K562 (cell line): Measurements from ENCODE around the gene MAP3K20. TPM values are rescaled to one million over a fixed set of nuclear protein-coding genes. Genes with fewer than 3 reads are reported as not detected.

Source experiments
- ATF2 ChIP-seq: sonication (generic); formaldehyde crosslinking; IDR thresholded peaks from 2 replicates; pipeline ENCODE4 v1.8.1; 2022; ENCODE audit warnings: missing genetic modification reagents
- CHD4 ChIP-seq: fragments of 200-600 bp; sonication (generic); IDR thresholded peaks from 3 replicates; pipeline ENCODE4 v1.6.1; 2012; ENCODE audit warnings: low read depth, mild to moderate bottlenecking, mixed read lengths, low read length, inconsistent platforms; ENCODE audit not compliant: insufficient read depth, insufficient replicate concordance, poor library complexity, severe bottlenecking
- GABPB2 ChIP-seq: fragments of 250-450 bp; sonication (Bioruptor Pico); conservative IDR thresholded peaks from 2 replicates; pipeline ENCODE4 v1.5.1; 2021; ENCODE audit warnings: mild to moderate bottlenecking
- HDAC1 ChIP-seq, 2 experiments: fragments of 450-650 bp; IDR thresholded peaks; 2 replicates each; pipeline ENCODE4 v1.6.1; 2016 to 2017; ENCODE audit warnings: inconsistent platforms in 1 of 2, mild to moderate bottlenecking in 1 of 2, moderate library complexity in 1 of 2
- LARP7 ChIP-seq: fragments of 450-650 bp; IDR thresholded peaks from 2 replicates; pipeline ENCODE4 v1.6.1; 2016
- MCM5 ChIP-seq: fragments of 450-650 bp; IDR thresholded peaks from 2 replicates; pipeline ENCODE4 v1.6.1; 2016; ENCODE audit warnings: low read depth
- NFE2L1 ChIP-seq: fragments of 450-650 bp; IDR thresholded peaks from 2 replicates; pipeline ENCODE4 v1.6.1; 2016; ENCODE audit warnings: missing genetic modification characterization, low read depth, mild to moderate bottlenecking, missing compliant biosample characterization, moderate library complexity, borderline replicate concordance
- PML ChIP-seq: IDR thresholded peaks from 2 replicates; pipeline ENCODE4 v1.6.1; 2012; ENCODE audit warnings: low read length, inconsistent platforms
- POLR2H ChIP-seq: IDR thresholded peaks from 2 replicates; pipeline ENCODE4 v1.6.1; 2016; ENCODE audit warnings: missing genetic modification characterization, low read depth, mild to moderate bottlenecking, control low read depth, missing compliant biosample characterization, moderate library complexity
- RAD21 ChIP-seq, 2 experiments: fragments of 250-450 bp in 1 of 2; fragments of 450-650 bp in 1 of 2; sonication (Bioruptor Pico) in 1 of 2; formaldehyde crosslinking in 1 of 2; IDR thresholded peaks in 1 of 2; conservative IDR thresholded peaks in 1 of 2; 2 replicates each; pipeline versions ENCODE4 v1.4.0 to v1.8.0; 2020 to 2022; ENCODE audit warnings: mild to moderate bottlenecking in 2 of 2, moderate library complexity in 1 of 2
- RBM15 ChIP-seq: fragments of 200-400 bp; formaldehyde crosslinking; IDR thresholded peaks from 2 replicates; pipeline ENCODE4 v1.6.1; 2018; ENCODE audit warnings: mild to moderate bottlenecking, low read length, moderate library complexity; ENCODE audit not compliant: insufficient read depth
- RBM39 ChIP-seq: fragments of 200-400 bp; formaldehyde crosslinking; optimal IDR thresholded peaks from 2 replicates; pipeline ENCODE3; 2018; ENCODE audit warnings: low read depth, low read length
- ZNF146 ChIP-seq: IDR thresholded peaks from one replicate; pipeline ENCODE4 v1.6.1; 2018; ENCODE audit warnings: missing compliant biosample characterization; ENCODE audit not compliant: unreplicated experiment
- ZNF408 ChIP-seq: fragments of 250-450 bp; sonication (Bioruptor Pico); IDR thresholded peaks from 2 replicates; pipeline ENCODE4 v1.4.0; 2020; ENCODE audit warnings: low read depth, mild to moderate bottlenecking, moderate library complexity
- ZNF444 ChIP-seq: fragments of 250-450 bp; sonication (Bioruptor Pico); IDR thresholded peaks from 2 replicates; pipeline ENCODE4 v1.4.0; 2020; ENCODE audit warnings: mild to moderate bottlenecking, moderate library complexity
- ZNF589 ChIP-seq: fragments of 200-800 bp; sonication (Bioruptor generic); IDR thresholded peaks from 2 replicates; pipeline ENCODE4 v1.6.1; 2016; ENCODE audit warnings: low read depth, missing genetic modification characterization, missing compliant biosample characterization
- ZNF830 ChIP-seq: fragments of 250-450 bp; sonication (Bioruptor Pico); IDR thresholded peaks from 2 replicates; pipeline ENCODE4 v1.5.0; 2021; ENCODE audit warnings: mild to moderate bottlenecking
- polyA plus RNA-seq, 8 experiments: library from polyadenylated mRNA; depleted of rRNA in 4 of 8; stranded (reverse) in 5 of 8; unstranded in 3 of 8; fragments of >200 nt; fragmentation: Nextera tagmentation in 2 of 8; fragmentation: Illumina TruSeq in 1 of 8; extraction: Ambion mirVana in 2 of 8; extraction: Trizol in 1 of 8; gene quantifications; 2 replicates each; pipeline versions ENCODE4 v1.2.1 to v1.2.3, GENCODE V29; 2011 to 2014; ENCODE audit warnings: inconsistent platforms in 1 of 8, missing spikeins in 1 of 8
- total RNA-seq, 7 experiments: library from RNA; depleted of rRNA in 6 of 7; stranded (reverse); fragments of >200 nt in 6 of 7; fragmentation: Illumina TruSeq in 2 of 7; extraction: Trizol in 2 of 7; gene quantifications; 2 replicates each; pipeline versions ENCODE4 v1.2.1 to v1.2.3, GENCODE V29; 2011 to 2021; ENCODE audit warnings: low replicate concordance in 1 of 7
- TF ChIP-seq, protein P1 (sequence below): fragments of 250-450 bp; sonication (Bioruptor Pico); IDR thresholded peaks from 2 replicates; pipeline ENCODE4 v1.4.0; 2020; ENCODE audit warnings: mild to moderate bottlenecking
- TF ChIP-seq, protein P2 (sequence below): sonication (generic); formaldehyde crosslinking; IDR thresholded peaks from 2 replicates; pipeline ENCODE4 v1.9.0; 2022; ENCODE audit warnings: mild to moderate bottlenecking, missing genetic modification reagents
- TF ChIP-seq, protein P3 (sequence below): fragments of 450-650 bp; IDR thresholded peaks from 2 replicates; pipeline ENCODE4 v1.6.1; 2014; ENCODE audit warnings: low read depth, mild to moderate bottlenecking, moderate library complexity, borderline replicate concordance
- TF ChIP-seq, protein P4 (sequence below): sonication (generic); IDR thresholded peaks from 2 replicates; pipeline ENCODE4 v1.6.1; 2016

Gene MAP3K20
- total and polyA plus RNA-seq, 9 of the 15 experiments (the other 6 are each of a cell fraction or from before 2014, with no cell fraction given) = 9.8 to 34.2 (median 27.3) TPM

DNA sequence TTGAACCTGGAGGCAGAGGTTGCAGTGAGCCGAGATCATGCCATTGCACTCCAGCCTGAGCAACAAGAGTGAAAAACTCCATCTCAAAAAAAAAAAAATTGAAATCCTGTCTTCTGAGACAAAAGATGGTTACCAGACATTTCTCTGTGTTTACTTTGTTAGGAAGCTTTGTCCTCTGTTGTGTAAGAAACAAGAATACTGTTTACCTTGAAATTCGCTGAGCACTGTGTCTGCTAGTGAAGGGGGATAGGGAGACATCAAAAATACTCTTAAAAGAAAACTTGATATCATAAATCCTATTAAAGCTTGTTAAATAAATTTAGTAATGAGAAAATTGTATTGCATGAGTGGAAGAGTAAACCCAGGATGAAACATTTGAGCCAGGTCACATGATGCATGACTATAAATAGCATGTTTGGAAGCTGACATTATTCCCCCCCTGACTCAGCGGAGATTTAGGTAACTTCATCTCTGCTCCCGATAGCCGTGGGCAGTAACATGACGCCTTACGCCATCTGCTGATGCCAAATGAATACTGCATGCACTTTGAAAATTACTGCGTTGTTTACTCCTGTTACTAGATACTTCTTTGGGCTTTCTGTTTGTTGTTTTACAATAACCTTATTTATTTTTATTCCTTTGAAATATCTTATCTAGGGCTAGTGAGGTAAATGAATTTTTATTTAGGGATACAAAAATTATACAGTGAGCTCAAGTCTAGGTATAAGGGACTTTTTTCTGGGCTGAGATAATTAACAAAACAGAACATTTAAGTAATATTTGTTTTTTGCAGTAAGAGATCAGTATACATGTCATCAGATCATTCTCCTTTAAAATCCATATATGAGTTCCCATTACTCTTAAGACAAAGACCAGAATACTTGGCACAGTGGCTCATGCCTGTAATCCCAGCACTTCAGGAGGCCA lies 134.9 kb downstream of the MAP3K20 start (continued):
- no peak for TF ChIP-seq ZNF146
- no peak for TF ChIP-seq ZNF589 (CRISPR knock-in tag)
- no peak for TF ChIP-seq PML
- no peak for TF ChIP-seq CHD4
- TF ChIP-seq RAD21 (CRISPR knock-in tag; conservative IDR thresholded peaks at IDR 0.05 in 1 of 2, IDR thresholded peaks at IDR 0.05 in 1 of 2) = peak; percentile 97 to 98
- TF ChIP-seq, protein P1, sequence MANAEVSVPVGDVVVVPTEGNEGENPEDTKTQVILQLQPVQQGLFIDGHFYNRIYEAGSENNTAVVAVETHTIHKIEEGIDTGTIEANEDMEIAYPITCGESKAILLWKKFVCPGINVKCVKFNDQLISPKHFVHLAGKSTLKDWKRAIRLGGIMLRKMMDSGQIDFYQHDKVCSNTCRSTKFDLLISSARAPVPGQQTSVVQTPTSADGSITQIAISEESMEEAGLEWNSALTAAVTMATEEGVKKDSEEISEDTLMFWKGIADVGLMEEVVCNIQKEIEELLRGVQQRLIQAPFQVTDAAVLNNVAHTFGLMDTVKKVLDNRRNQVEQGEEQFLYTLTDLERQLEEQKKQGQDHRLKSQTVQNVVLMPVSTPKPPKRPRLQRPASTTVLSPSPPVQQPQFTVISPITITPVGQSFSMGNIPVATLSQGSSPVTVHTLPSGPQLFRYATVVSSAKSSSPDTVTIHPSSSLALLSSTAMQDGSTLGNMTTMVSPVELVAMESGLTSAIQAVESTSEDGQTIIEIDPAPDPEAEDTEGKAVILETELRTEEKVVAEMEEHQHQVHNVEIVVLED (CRISPR knock-in tag) = no peak
- no peak for TF ChIP-seq RBM39
- TF ChIP-seq MCM5 = no peak
- TF ChIP-seq, protein P2, sequence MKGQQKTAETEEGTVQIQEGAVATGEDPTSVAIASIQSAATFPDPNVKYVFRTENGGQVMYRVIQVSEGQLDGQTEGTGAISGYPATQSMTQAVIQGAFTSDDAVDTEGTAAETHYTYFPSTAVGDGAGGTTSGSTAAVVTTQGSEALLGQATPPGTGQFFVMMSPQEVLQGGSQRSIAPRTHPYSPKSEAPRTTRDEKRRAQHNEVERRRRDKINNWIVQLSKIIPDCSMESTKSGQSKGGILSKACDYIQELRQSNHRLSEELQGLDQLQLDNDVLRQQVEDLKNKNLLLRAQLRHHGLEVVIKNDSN (CRISPR knock-in tag) = peak; percentile 74
- TF ChIP-seq GABPB2 (CRISPR knock-in tag) = no peak
- no peak for TF ChIP-seq NFE2L1 (tag)
- TF ChIP-seq, protein P3, sequence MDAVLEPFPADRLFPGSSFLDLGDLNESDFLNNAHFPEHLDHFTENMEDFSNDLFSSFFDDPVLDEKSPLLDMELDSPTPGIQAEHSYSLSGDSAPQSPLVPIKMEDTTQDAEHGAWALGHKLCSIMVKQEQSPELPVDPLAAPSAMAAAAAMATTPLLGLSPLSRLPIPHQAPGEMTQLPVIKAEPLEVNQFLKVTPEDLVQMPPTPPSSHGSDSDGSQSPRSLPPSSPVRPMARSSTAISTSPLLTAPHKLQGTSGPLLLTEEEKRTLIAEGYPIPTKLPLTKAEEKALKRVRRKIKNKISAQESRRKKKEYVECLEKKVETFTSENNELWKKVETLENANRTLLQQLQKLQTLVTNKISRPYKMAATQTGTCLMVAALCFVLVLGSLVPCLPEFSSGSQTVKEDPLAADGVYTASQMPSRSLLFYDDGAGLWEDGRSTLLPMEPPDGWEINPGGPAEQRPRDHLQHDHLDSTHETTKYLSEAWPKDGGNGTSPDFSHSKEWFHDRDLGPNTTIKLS = no peak
- TF ChIP-seq ATF2 (CRISPR knock-in tag) = no peak
- TF ChIP-seq POLR2H = no peak
- TF ChIP-seq ZNF830 = no peak
- TF ChIP-seq LARP7 = no peak
- TF ChIP-seq, protein P4, sequence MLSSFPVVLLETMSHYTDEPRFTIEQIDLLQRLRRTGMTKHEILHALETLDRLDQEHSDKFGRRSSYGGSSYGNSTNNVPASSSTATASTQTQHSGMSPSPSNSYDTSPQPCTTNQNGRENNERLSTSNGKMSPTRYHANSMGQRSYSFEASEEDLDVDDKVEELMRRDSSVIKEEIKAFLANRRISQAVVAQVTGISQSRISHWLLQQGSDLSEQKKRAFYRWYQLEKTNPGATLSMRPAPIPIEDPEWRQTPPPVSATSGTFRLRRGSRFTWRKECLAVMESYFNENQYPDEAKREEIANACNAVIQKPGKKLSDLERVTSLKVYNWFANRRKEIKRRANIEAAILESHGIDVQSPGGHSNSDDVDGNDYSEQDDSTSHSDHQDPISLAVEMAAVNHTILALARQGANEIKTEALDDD = peak; percentile 36; the same call in 1 of the 2 replicates
- TF ChIP-seq RBM15 = no peak
- TF ChIP-seq HDAC1 (IDR thresholded peaks at IDR 0.05) = no peak
- no peak for TF ChIP-seq ZNF408 (CRISPR knock-in tag)
- TF ChIP-seq ZNF444 (CRISPR knock-in tag) = no peak
